ENCODE results near the gene ZNF784.

DNA sequence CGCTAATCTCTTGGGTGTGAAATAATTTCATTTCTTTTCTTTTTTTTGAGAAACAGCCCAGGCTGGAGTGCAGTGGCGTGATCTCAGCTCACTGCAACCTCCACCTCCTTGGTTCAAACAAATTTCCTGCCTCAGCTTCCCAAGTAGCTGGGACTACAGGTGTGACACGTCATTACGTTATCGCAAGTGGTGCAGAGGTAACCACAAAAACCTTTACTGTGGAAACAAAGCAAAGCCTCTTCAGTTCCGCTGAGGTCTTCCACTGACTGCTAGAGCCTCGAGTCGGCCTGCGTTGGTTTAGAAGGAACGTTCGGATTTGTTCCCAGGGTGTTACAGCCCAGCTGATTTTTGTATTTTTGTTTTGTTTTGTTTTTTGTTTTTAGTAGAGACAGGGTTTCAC, 2.0 kb upstream of the ZNF784 start:
- TF ChIP-seq EZH2 (IDR thresholded peaks at IDR 0.05; ENCODE audit: insufficient read depth, poor library complexity, severe bottlenecking) = no peak
- no peak for TF ChIP-seq EZH2phosphoT487 (IDR thresholded peaks at IDR 0.05; ENCODE audit: insufficient read depth, low read depth)
